Astrocyte (in vitro differentiated cells and primary cell): ENCODE data around the gene PAK6. TPM values are rescaled to one million over a fixed set of nuclear protein-coding genes. Genes with fewer than 3 reads are reported as not detected.

Experiments
- DNase-seq: peaks from one replicate; pipeline ENCODE4 v3.0.0-alpha.2; 2010; ENCODE audit warnings: low read depth
- FAIRE-seq: peaks from 2 replicates; lab custom pipeline; 2011; peaks lifted over from hg19 to GRCh38; lab: Jason Lieb, UNC
- H2AFZ ChIP-seq: 2 replicates; pipeline ENCODE4 v1.6.0; 2012; ENCODE audit warnings: low read depth, low read length, inconsistent platforms
- H3K27ac ChIP-seq: 2 replicates; pipeline ENCODE4 v1.5.1; 2011; ENCODE audit warnings: low read depth, low read length, inconsistent platforms
- H3K27me3 ChIP-seq: 2 replicates; pipeline ENCODE4 v1.6.0; 2011; ENCODE audit warnings: low read length, inconsistent platforms; ENCODE audit not compliant: insufficient read depth
- H3K36me3 ChIP-seq: 2 replicates; pipeline ENCODE4 v1.5.1; 2011; ENCODE audit warnings: low read length, inconsistent platforms; ENCODE audit not compliant: insufficient read depth
- H3K4me1 ChIP-seq: 2 replicates; pipeline ENCODE4 v1.5.1; 2011; ENCODE audit warnings: low read length, inconsistent platforms; ENCODE audit not compliant: insufficient read depth
- H3K4me2 ChIP-seq: 2 replicates; pipeline ENCODE4 v1.6.0; 2012; ENCODE audit warnings: low read length, inconsistent platforms
- H3K4me3 ChIP-seq: 2 replicates; pipeline ENCODE4 v1.5.1; 2011; ENCODE audit warnings: low read depth, mild to moderate bottlenecking, low read length, inconsistent platforms; ENCODE audit not compliant: insufficient read depth
- H3K79me2 ChIP-seq: 2 replicates; pipeline ENCODE4 v1.6.0; 2012; ENCODE audit warnings: mild to moderate bottlenecking, low read length, inconsistent platforms; ENCODE audit not compliant: insufficient read depth
- H3K9ac ChIP-seq: 2 replicates; pipeline ENCODE4 v1.6.0; 2012; ENCODE audit warnings: mild to moderate bottlenecking, low read length, inconsistent platforms
- H3K9me3 ChIP-seq: 2 replicates; pipeline ENCODE4 v1.5.1; 2012; ENCODE audit warnings: low read depth, mild to moderate bottlenecking, low read length, inconsistent platforms; ENCODE audit not compliant: insufficient read depth
- H4K20me1 ChIP-seq: 2 replicates; pipeline ENCODE4 v1.6.0; 2012; ENCODE audit warnings: low read length, inconsistent platforms; ENCODE audit not compliant: insufficient read depth
- H3K27ac Mint-ChIP-seq: one replicate; pipeline ENCODE4 v1.8.0; 2021; ENCODE audit warnings: mild to moderate bottlenecking, mixed read lengths; ENCODE audit not compliant: unreplicated experiment
- H3K27me3 Mint-ChIP-seq: one replicate; pipeline ENCODE4 v1.8.0; 2021; ENCODE audit warnings: low read depth, mixed read lengths; ENCODE audit not compliant: unreplicated experiment
- H3K36me3 Mint-ChIP-seq: one replicate; pipeline ENCODE4 v1.8.0; 2021; ENCODE audit warnings: low read depth, mixed read lengths; ENCODE audit not compliant: unreplicated experiment
- H3K4me1 Mint-ChIP-seq: one replicate; pipeline ENCODE4 v1.8.0; 2021; ENCODE audit warnings: low read depth, mixed read lengths; ENCODE audit not compliant: unreplicated experiment
- H3K4me3 Mint-ChIP-seq: one replicate; pipeline ENCODE4 v1.8.0; 2021; ENCODE audit warnings: mild to moderate bottlenecking, moderate library complexity, mixed read lengths; ENCODE audit not compliant: unreplicated experiment
- H3K9me3 Mint-ChIP-seq: one replicate; pipeline ENCODE4 v1.8.0; 2021; ENCODE audit warnings: mild to moderate bottlenecking, mixed read lengths; ENCODE audit not compliant: unreplicated experiment
- EZH2 ChIP-seq: IDR thresholded peaks from 2 replicates; pipeline ENCODE4 v1.6.1; 2012; ENCODE audit warnings: mild to moderate bottlenecking, low read length, inconsistent platforms; ENCODE audit not compliant: insufficient read depth
- total RNA-seq: library from RNA; stranded (reverse); gene quantifications from 2 replicates; pipeline ENCODE4 v1.2.1, GENCODE V29; 2021
- TF ChIP-seq, protein P1 (sequence below): IDR thresholded peaks from 2 replicates; pipeline ENCODE4 v1.5.1; 2011; ENCODE audit warnings: low read depth, mild to moderate bottlenecking, inconsistent platforms, low read length, moderate library complexity; ENCODE audit not compliant: insufficient read depth

PAK6 gene
- total RNA-seq, 1 donor from 2014 or later: 1.1 TPM

DNA sequence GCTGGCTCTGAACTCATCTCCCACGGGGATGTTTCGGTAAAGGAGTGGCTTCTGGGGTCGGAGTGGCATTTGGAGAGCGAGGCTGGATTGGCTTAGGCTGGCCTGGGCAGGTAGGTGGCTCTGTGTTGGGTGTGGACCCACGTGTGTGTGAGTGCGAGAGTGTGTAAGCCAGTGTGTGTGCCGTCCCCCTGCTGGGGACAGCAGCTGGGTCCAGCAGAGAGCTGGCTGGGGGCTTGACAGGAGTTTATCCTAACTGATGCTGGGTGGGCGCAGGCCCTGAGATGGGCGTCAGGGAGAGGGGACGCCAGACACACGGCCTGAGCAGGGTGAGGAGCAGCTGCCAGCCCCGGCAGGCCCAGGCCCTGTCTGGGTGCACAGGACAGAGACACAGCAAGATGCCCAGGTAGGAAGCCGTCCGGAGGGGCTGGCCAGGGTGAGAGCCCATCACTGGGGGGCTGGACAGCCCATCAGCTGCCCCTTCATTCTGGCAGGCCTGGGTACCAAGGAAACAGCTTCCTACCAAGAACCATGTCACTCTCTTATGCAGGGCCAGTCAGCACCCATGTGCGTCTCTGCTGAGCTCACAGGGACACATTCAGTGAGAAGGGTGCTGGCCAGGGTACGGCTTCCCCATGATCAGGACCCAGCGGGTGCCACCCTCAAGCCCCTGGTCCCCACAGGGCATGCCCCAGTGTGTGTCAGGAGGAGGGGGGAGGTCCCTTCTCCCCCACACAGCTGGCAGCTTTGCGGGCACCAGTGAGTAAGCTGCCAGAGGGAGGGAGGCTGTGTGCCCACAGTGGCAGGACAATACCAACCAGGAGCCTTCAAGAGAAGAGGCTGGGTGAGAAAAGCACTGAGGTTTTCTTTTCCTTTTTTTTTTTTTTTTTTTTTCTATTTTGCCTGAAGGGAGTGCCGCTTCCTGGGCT, 1.1 kb downstream of the PAK6 start:
- Mint-ChIP-seq H3K4me3 (peak overlapping the region; percentile 75), H3K27me3 (peaks cover 29% of the 10 kb centered on the region), H3K36me3 (no peaks in the 10 kb centered on the region), H3K4me1 (peaks cover 18% of the 10 kb centered on the region), H3K27ac (no peak overlapping the region), H3K9me3 (peaks cover 2% of the 10 kb centered on the region)
- Histone ChIP-seq H3K9ac (peak overlapping the region; percentile 70), H3K4me3 (no peak overlapping the region), H3K27ac (no peak overlapping the region), H3K79me2 (no peaks in the 10 kb centered on the region), H3K4me2 (peak overlapping the region; percentile 90), H3K27me3 (peaks cover 3% of the 10 kb centered on the region), H3K9me3 (no peaks in the 10 kb centered on the region), H3K4me1 (peaks cover 11% of the 10 kb centered on the region), H4K20me1 (peaks cover 5% of the 10 kb centered on the region), H3K36me3 (no peaks in the 10 kb centered on the region), H2AFZ (no peak overlapping the region)
- FAIRE-seq (no peak), DNase-seq (no peak)
- TF ChIP-seq EZH2: peak; percentile 18
- TF ChIP-seq, protein P1, sequence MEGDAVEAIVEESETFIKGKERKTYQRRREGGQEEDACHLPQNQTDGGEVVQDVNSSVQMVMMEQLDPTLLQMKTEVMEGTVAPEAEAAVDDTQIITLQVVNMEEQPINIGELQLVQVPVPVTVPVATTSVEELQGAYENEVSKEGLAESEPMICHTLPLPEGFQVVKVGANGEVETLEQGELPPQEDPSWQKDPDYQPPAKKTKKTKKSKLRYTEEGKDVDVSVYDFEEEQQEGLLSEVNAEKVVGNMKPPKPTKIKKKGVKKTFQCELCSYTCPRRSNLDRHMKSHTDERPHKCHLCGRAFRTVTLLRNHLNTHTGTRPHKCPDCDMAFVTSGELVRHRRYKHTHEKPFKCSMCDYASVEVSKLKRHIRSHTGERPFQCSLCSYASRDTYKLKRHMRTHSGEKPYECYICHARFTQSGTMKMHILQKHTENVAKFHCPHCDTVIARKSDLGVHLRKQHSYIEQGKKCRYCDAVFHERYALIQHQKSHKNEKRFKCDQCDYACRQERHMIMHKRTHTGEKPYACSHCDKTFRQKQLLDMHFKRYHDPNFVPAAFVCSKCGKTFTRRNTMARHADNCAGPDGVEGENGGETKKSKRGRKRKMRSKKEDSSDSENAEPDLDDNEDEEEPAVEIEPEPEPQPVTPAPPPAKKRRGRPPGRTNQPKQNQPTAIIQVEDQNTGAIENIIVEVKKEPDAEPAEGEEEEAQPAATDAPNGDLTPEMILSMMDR: no peak

DNA sequence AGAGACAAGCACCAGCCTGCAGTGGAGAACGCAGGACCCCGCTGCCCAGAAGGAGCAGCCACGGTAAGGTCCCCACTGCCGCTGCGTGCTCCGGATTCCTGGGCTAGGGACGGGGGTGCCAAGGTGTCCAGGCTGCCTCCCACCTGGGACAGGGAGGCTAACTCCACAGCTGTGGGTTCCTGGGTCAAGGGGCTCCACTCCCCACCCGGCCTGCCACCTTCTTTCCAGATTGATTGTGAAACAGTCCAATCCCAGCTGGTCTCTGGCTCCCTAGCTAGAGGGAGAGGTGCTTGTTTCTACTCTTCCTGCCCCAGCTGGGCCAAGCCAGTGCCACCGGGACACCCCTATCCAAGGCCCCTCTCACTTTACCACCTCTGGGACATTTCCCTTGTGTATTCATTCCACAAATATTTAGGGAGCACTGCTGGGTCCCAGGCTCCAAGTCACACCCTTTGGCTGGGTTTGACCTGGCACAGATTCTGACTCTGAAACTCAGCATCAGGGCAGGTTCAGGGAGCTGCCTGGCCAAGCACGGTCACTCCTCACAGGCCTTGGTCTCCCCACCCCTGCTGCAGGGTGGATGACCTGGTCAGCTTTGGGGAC, 1.9 kb downstream of the PAK6 start:
- TF ChIP-seq, protein P1: no peak
- no peak for TF ChIP-seq EZH2
- Mint-ChIP-seq H3K4me3 (no peak overlapping the region), H3K27ac (no peak overlapping the region), H3K27me3 (peaks cover 29% of the 10 kb centered on the region), H3K9me3 (peaks cover 2% of the 10 kb centered on the region), H3K36me3 (no peaks in the 10 kb centered on the region), H3K4me1 (peaks cover 19% of the 10 kb centered on the region)
- Histone ChIP-seq H3K79me2 (no peaks in the 10 kb centered on the region), H3K27me3 (peaks cover 3% of the 10 kb centered on the region), H2AFZ (no peak overlapping the region), H3K9me3 (no peaks in the 10 kb centered on the region), H3K4me3 (no peak overlapping the region), H3K36me3 (no peaks in the 10 kb centered on the region), H3K27ac (no peak overlapping the region), H4K20me1 (peaks cover 5% of the 10 kb centered on the region), H3K4me2 (no peak overlapping the region), H3K9ac (no peak overlapping the region), H3K4me1 (peaks cover 11% of the 10 kb centered on the region)
- FAIRE-seq: no peak
- no peak for DNase-seq
